Measurements from ENCODE around the gene ZNRF3. TPM values are rescaled to one million over a fixed set of nuclear protein-coding genes. Genes with fewer than 3 reads are reported as not detected.

ZNRF3 gene
- total and polyA plus RNA-seq, 9 donors: 7.4 to 24.3 (median 11.6) TPM

DNA sequence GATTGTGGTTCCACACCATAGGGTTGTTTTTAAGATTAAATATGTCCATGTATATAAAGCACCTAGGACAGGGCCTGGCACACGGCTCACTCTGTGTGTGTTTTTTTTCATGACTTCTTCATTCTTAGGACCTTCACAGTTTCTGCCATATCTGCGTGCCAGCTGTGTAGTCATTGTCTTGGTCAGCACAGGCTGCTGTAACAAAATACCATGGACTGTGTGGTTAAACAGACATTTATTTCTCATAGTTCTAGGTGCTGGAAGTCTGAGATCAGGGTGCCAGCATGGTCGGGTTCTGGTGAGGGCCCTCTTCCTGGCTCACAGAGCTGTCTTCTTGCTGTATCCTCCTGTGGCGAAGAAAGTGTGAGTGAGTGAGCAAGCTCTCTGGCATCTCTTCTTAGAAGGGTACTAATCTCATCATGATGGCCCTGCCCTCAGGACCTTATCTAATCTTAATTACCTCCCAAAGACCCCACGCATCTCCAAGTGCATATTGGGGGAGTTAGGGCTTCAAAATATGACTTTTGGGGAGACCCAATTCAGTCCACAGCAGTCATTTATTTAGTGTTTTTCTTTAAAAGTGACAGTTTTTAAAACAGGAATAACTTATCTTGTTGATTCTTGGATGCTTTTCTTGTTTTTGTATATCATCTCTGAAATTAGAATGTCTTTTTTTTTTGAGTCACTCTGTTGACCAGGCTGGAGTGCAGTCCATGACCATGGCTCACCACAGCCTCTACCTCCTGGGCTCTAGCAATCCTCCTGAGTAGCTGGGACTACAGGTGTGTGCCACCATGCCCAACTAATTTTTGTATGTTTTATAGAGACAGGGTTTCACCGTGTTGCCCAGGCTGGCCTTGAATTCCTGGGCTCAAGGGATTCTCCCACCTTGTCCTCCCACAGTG is 70.9 kb downstream of the ZNRF3 start:
- 72 to 80% (median 76%) methylated on average over 6 of the region's 6 CpGs for WGBS, 3 donors
- Histone ChIP-seq H3K27me3 (no peaks in the 10 kb centered on the region), H3K9me3 (no peaks in the 10 kb centered on the region), H3K27ac (no peak overlapping the region), H3K4me1 (ENCODE audit: insufficient read depth) (peaks cover 11% of the 10 kb centered on the region), H3K4me3 (no peak overlapping the region), H3K36me3 (no peaks in the 10 kb centered on the region)
- TF ChIP-seq, protein P1, sequence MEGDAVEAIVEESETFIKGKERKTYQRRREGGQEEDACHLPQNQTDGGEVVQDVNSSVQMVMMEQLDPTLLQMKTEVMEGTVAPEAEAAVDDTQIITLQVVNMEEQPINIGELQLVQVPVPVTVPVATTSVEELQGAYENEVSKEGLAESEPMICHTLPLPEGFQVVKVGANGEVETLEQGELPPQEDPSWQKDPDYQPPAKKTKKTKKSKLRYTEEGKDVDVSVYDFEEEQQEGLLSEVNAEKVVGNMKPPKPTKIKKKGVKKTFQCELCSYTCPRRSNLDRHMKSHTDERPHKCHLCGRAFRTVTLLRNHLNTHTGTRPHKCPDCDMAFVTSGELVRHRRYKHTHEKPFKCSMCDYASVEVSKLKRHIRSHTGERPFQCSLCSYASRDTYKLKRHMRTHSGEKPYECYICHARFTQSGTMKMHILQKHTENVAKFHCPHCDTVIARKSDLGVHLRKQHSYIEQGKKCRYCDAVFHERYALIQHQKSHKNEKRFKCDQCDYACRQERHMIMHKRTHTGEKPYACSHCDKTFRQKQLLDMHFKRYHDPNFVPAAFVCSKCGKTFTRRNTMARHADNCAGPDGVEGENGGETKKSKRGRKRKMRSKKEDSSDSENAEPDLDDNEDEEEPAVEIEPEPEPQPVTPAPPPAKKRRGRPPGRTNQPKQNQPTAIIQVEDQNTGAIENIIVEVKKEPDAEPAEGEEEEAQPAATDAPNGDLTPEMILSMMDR (IDR thresholded peaks at IDR 0.05): no peak
- DNase-seq: no peak
- intact Hi-C loops (cut with DNase I): loop anchor here in 1 of 4 donors (10.0 kb wide), 1 partner anchor 99 kb away; no protein-coding TSS in a partner anchor

DNA sequence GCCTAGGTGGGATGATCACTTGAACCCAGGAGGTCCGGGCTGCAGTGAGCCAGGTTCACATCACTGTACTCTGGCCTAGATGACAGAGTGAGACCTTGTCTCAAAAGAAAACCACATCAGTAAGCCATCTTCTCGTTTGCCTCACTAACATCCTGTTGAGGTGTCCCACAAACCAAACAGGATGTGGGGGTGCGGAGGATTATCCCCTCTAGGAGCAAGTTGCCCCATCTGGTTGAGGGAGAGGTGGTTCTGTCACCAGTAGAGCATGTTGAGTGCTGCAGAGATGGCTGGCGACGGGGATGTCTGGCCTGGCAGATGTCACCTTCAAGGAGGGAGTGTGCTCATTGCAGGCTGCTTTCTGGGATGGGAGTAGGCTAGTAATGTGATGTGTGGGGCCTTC is 72.4 kb downstream of the ZNRF3 start:
- Histone ChIP-seq H3K36me3 (no peaks in the 10 kb centered on the region), H3K27me3 (no peaks in the 10 kb centered on the region), H3K9me3 (no peaks in the 10 kb centered on the region), H3K4me1 (ENCODE audit: insufficient read depth) (peaks cover 11% of the 10 kb centered on the region), H3K27ac (no peak overlapping the region), H3K4me3 (no peak overlapping the region)
- no peak for DNase-seq
- 87 to 95% (median 88%) methylated on average over 5 of the region's 5 CpGs for WGBS, 3 donors
- no peak for TF ChIP-seq POLR2A (IDR thresholded peaks at IDR 0.05)
- TF ChIP-seq, protein P1 (IDR thresholded peaks at IDR 0.05): no peak
- TF ChIP-seq EP300 (IDR thresholded peaks at IDR 0.05): no peak
- intact Hi-C loops (cut with DNase I): loop anchor here in 1 of 4 donors (10.0 kb wide), 1 partner anchor 101 kb away; no protein-coding TSS in a partner anchor

DNA sequence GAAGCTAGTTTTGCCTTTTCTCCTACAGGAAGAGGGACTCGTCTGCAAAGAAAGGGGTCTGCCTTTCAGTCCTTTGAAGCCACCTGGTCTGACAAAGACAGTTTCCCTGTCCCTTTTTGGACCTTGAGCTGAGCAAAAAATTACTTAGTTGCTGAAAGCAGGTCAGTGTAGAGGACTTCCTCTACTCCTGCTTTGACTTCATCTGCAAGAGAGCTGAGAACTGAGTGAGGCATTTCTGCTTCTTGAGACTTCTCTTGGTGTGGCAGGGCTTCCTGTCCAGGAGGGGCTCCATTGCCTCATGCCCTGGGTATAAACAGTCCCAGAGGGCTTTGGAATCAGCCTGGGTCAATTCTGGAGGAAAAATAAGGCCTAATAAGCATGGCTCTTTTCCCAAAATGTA is 73.1 kb downstream of the ZNRF3 start:
- peaks cover 9% of the 10 kb centered on the region for H3K4me1 ChIP-seq (ENCODE audit: insufficient read depth)
- no peaks in the 10 kb centered on the region for H3K9me3 ChIP-seq
- no peaks in the 10 kb centered on the region for H3K27me3 ChIP-seq
- no peak overlapping the region for H3K27ac ChIP-seq
- H3K4me3 ChIP-seq: no peak overlapping the region
- intact Hi-C loops (cut with DNase I): loop anchor here in 1 of 4 donors (10.0 kb wide), 1 partner anchor 102 kb away; no protein-coding TSS in a partner anchor
- no peak for DNase-seq
- 89 to 94% (median 90%) methylated on average over 1 of the region's 1 CpG for WGBS, 3 donors
- no peak for TF ChIP-seq EP300 (IDR thresholded peaks at IDR 0.05)
- TF ChIP-seq, protein P1 (IDR thresholded peaks at IDR 0.05): no peak
- no peak for TF ChIP-seq POLR2A (IDR thresholded peaks at IDR 0.05)
- no peaks in the 10 kb centered on the region for H3K36me3 ChIP-seq

DNA sequence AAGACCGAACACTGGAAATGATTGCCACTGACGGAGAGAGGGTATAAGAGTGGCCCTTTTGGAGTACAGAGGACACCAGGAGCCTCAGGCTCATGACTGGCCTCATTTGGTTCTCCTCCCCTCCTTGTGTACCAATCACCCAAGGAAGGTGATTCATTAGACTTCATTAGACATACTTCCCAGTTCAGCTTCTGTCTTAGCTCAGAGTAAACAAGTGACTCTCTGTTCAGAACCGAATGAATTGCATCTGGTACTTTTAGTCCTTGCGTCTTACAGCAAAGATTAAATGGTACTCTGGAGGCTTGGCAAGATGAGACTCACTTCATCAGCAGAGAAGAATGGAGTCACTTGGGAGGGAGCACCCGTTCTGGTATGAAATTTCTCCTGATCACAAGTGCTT is 75.2 kb downstream of the ZNRF3 start:
- H3K36me3 ChIP-seq: no peaks in the 10 kb centered on the region
- TF ChIP-seq POLR2A (IDR thresholded peaks at IDR 0.05): no peak
- TF ChIP-seq, protein P1 (IDR thresholded peaks at IDR 0.05): no peak
- TF ChIP-seq EP300 (IDR thresholded peaks at IDR 0.05): no peak
- H3K27ac ChIP-seq: no peak overlapping the region
- no peaks in the 10 kb centered on the region for H3K4me1 ChIP-seq (ENCODE audit: insufficient read depth)
- H3K4me3 ChIP-seq: no peak overlapping the region
- intact Hi-C loops (cut with DNase I): loop anchor here in 1 of 4 donors (10.0 kb wide), 1 partner anchor 104 kb away; no protein-coding TSS in a partner anchor
- DNase-seq: no peak
- no peaks in the 10 kb centered on the region for H3K27me3 ChIP-seq
- 61 to 71% (median 71%) methylated on average over 5 of the region's 5 CpGs for WGBS, 3 donors
- H3K9me3 ChIP-seq: no peaks in the 10 kb centered on the region
